HG03469 (cell line): Measurements from ENCODE around the gene BFSP1.

Source experiments
- ATAC-seq: cut with Tn5 transposase; IDR thresholded peaks from one replicate; pipeline ENCODE4 v1.9.1; 2021; ENCODE audit warnings: mild to moderate bottlenecking, moderate library complexity, moderate number of reproducible peaks; ENCODE audit not compliant: unreplicated experiment

BFSP1 gene

GRCh38 chr20:17530716-17531664, at the start of gene BFSP1:
Gene BFSP1 (minus strand): TSS chr20:17531379. CDS start chr20:17531329, 50 bp downstream.
- ATAC-seq = no peak

- ATAC-seq = no peak
Measured at GRCh38 chr20:17580895-17581294, 49.7 kb upstream of the BFSP1 start.

GRCh38 chr20:17579369-17580039, 48.3 kb upstream of the BFSP1 start:
- ATAC-seq = no peak

GRCh38 chr20:17576215-17576614, 45.0 kb upstream of the BFSP1 start:
- ATAC-seq = no peak

- ATAC-seq = no peak
Measured at GRCh38 chr20:17573463-17573862, 42.3 kb upstream of the BFSP1 start.

GRCh38 chr20:17572034-17572638, 41.0 kb upstream of the BFSP1 start:
- ATAC-seq = no peak

- ATAC-seq = no peak
Measured at GRCh38 chr20:17571153-17571527, 40.0 kb upstream of the BFSP1 start.

GRCh38 chr20:17570347-17571152, 39.4 kb upstream of the BFSP1 start:
- ATAC-seq = peak; percentile 11

GRCh38 chr20:17569616-17570346, 38.6 kb upstream of the BFSP1 start, which contains the start of gene DSTN:
Gene DSTN (plus strand): TSS chr20:17570075. CDS start chr20:17570209, 134 bp downstream.
- ATAC-seq = peak; percentile 87

- no peak for ATAC-seq
Measured at GRCh38 chr20:17568972-17569521, 37.9 kb upstream of the BFSP1 start.

- ATAC-seq = no peak
Measured at GRCh38 chr20:17568045-17568788, 37.0 kb upstream of the BFSP1 start.

- ATAC-seq = no peak
Measured at GRCh38 chr20:17566345-17566744, 35.2 kb upstream of the BFSP1 start.

GRCh38 chr20:17565169-17565845, 34.1 kb upstream of the BFSP1 start:
- ATAC-seq = no peak

- ATAC-seq = no peak
Measured at GRCh38 chr20:17562804-17563305, 31.7 kb upstream of the BFSP1 start.

- no peak for ATAC-seq
Measured at GRCh38 chr20:17560344-17561074, 29.3 kb upstream of the BFSP1 start.

- no peak for ATAC-seq
Measured at GRCh38 chr20:17559338-17559737, 28.2 kb upstream of the BFSP1 start.

GRCh38 chr20:17558941-17559304, 27.7 kb upstream of the BFSP1 start:
- ATAC-seq = no peak
